Gastrocnemius medialis (tissue), 4 donors: ENCODE results near the gene OR10V1.

Experiments
- POLR2A ChIP-seq, 2 donors: fragments of 450-650 bp; IDR thresholded peaks; one replicate each; pipeline ENCODE4 v1.6.1; 2017; ENCODE audit warnings: antibody characterized with exemption in 2 of 2, mild to moderate bottlenecking in 2 of 2, moderate library complexity in 2 of 2
- TF ChIP-seq, protein P1 (sequence below), 5 experiments: fragments of 450-650 bp in 3 of 5; fragments of 200-600 bp in 2 of 5; sonication (generic) in 2 of 5; IDR thresholded peaks in 4 of 5; conservative IDR thresholded peaks in 1 of 5; 1 replicate in 4 of 5; 2 replicates in 1 of 5; pipeline ENCODE4 v1.5.1; 2016 to 2019; ENCODE audit warnings: antibody characterized with exemption in 5 of 5, mild to moderate bottlenecking in 3 of 5, moderate library complexity in 3 of 5

- TF ChIP-seq, protein P1, sequence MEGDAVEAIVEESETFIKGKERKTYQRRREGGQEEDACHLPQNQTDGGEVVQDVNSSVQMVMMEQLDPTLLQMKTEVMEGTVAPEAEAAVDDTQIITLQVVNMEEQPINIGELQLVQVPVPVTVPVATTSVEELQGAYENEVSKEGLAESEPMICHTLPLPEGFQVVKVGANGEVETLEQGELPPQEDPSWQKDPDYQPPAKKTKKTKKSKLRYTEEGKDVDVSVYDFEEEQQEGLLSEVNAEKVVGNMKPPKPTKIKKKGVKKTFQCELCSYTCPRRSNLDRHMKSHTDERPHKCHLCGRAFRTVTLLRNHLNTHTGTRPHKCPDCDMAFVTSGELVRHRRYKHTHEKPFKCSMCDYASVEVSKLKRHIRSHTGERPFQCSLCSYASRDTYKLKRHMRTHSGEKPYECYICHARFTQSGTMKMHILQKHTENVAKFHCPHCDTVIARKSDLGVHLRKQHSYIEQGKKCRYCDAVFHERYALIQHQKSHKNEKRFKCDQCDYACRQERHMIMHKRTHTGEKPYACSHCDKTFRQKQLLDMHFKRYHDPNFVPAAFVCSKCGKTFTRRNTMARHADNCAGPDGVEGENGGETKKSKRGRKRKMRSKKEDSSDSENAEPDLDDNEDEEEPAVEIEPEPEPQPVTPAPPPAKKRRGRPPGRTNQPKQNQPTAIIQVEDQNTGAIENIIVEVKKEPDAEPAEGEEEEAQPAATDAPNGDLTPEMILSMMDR (IDR thresholded peaks at IDR 0.05 in 4 of 5, conservative IDR thresholded peaks at IDR 0.05 in 1 of 5), result no peak
- no peak for TF ChIP-seq POLR2A (IDR thresholded peaks at IDR 0.05)
Measured at GRCh38 chr11:59676205-59676604, 37.4 kb downstream of the OR10V1 start.
